Left lobe of liver (tissue), 2 donors: ENCODE results near the gene KLHL25. TPM values are rescaled to one million over a fixed set of nuclear protein-coding genes. Genes with fewer than 3 reads are reported as not detected.
A peak's percentile ranks its signal among the peaks of the same experiment; 100 is the strongest.

ENCODE experiments used
- ATAC-seq: fragments of 200-7000 bp; cut with Tn5 transposase; one replicate; pipeline ENCODE4 v1.9.1; 2020; ENCODE audit warnings: mild to moderate bottlenecking, moderate library complexity
- DNase-seq: peaks from one replicate; pipeline ENCODE4 v3.0.0-alpha.2; 2020; ENCODE audit warnings: low spot score
- total RNA-seq: library from RNA; stranded (reverse); gene quantifications from one replicate; pipeline ENCODE4 v1.2.1, GENCODE V29; 2021
- donor health status: DM: no; HTN: no; CAD: no; lungs with moderate emphysema.
- donor health status: DM: no; HTN: yes; CAD: no.

Gene KLHL25
- total RNA-seq, 1 donor from 2014 or later: 6.7 TPM

- DNase-seq (peak; percentile 77), ATAC-seq (peak; percentile 61)
These were observed 32.5 kb downstream of the KLHL25 start for GRCh38 chr15:85762039-85762755.

- no peak for ATAC-seq
- no peak for DNase-seq
These were observed 33.1 kb downstream of the KLHL25 start for GRCh38 chr15:85761635-85762034.

GRCh38 chr15:85760531-85761371 lies 34.0 kb downstream of the KLHL25 start:
- peak; percentile 44 for ATAC-seq
- no peak for DNase-seq

GRCh38 chr15:85760049-85760448 lies 34.7 kb downstream of the KLHL25 start:
- ATAC-seq (no peak), DNase-seq (no peak)

GRCh38 chr15:85759376-85759775 lies 35.3 kb downstream of the KLHL25 start:
- DNase-seq (peak; percentile 78), ATAC-seq (peak; percentile 58)

- ATAC-seq (no peak), DNase-seq (no peak)
These were observed 36.1 kb downstream of the KLHL25 start for GRCh38 chr15:85758655-85758978.

GRCh38 chr15:85757939-85758654 lies 36.6 kb downstream of the KLHL25 start:
- ATAC-seq (no peak), DNase-seq (no peak)

GRCh38 chr15:85757073-85757938 lies 37.4 kb downstream of the KLHL25 start:
- no peak for ATAC-seq
- no peak for DNase-seq

GRCh38 chr15:85756411-85757072 lies 38.2 kb downstream of the KLHL25 start:
- peak; percentile 44 for DNase-seq

GRCh38 chr15:85755942-85756341 lies 38.8 kb downstream of the KLHL25 start:
- ATAC-seq (no peak), DNase-seq (peak; percentile 31)

More at GRCh38 chr15:85756411-85757072, 38.2 kb downstream of the KLHL25 start:
- ATAC-seq: no peak

GRCh38 chr15:85755471-85755870 lies 39.3 kb downstream of the KLHL25 start:
- no peak for ATAC-seq
- no peak for DNase-seq

- peak; percentile 8 for ATAC-seq
- peak; percentile 48 for DNase-seq
These were observed 39.7 kb downstream of the KLHL25 start for GRCh38 chr15:85754989-85755388.

GRCh38 chr15:85753791-85754452 lies 40.8 kb downstream of the KLHL25 start:
- ATAC-seq (no peak), DNase-seq (peak; percentile 39)

- DNase-seq (peak; percentile 10), ATAC-seq (no peak)
These were observed 41.5 kb downstream of the KLHL25 start for GRCh38 chr15:85753261-85753660.

- ATAC-seq (peak; percentile 79), DNase-seq (peak; percentile 86)
These were observed 42.2 kb downstream of the KLHL25 start for GRCh38 chr15:85752491-85752961.

- DNase-seq (peak; percentile 42), ATAC-seq (no peak)
These were observed 42.6 kb downstream of the KLHL25 start for GRCh38 chr15:85752124-85752475.

GRCh38 chr15:85751291-85752123 lies 43.2 kb downstream of the KLHL25 start:
- no peak for ATAC-seq
- peak; percentile 45 for DNase-seq
